Measurements from ENCODE around the gene GFAP. TPM values are rescaled to one million over a fixed set of nuclear protein-coding genes. Genes with fewer than 3 reads are reported as not detected.

The GFAP gene
- polyA plus RNA-seq, 1 of the 3 experiments (the other 2 are of a cell fraction): 0.48 TPM

DNA sequence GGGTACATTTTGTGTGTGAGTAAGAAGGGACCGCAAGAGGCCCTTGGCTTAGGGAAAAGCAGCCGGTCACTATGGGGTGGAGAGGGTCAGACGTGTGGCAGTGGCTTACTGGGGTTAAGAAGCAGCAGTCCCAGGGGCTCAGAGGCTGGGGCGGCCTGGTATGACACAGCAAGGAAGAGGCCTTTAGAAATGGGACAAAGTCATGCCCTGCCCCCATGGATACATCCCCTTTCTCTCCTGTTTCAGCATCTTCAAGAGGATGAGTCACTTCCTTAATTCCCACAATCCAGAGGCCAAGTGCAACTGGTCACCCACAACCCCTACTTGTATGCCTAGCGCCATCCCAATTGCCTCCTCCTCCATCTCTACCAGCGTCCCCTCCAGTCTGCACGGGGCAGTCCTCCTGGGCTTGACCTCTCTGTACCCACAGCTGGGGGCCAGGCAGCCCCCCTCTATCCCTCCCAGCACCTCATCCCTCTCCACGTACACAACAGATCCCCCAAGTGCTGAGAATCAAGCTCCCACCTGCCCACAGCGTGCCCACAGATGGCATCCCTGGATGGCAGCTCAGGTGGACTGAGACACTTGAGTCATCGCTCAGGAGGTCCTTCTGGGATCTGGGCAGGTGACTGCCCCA lies 9.2 kb downstream of the GFAP start (continued):
- TF ChIP-seq, protein P1, sequence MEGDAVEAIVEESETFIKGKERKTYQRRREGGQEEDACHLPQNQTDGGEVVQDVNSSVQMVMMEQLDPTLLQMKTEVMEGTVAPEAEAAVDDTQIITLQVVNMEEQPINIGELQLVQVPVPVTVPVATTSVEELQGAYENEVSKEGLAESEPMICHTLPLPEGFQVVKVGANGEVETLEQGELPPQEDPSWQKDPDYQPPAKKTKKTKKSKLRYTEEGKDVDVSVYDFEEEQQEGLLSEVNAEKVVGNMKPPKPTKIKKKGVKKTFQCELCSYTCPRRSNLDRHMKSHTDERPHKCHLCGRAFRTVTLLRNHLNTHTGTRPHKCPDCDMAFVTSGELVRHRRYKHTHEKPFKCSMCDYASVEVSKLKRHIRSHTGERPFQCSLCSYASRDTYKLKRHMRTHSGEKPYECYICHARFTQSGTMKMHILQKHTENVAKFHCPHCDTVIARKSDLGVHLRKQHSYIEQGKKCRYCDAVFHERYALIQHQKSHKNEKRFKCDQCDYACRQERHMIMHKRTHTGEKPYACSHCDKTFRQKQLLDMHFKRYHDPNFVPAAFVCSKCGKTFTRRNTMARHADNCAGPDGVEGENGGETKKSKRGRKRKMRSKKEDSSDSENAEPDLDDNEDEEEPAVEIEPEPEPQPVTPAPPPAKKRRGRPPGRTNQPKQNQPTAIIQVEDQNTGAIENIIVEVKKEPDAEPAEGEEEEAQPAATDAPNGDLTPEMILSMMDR (IDR thresholded peaks at IDR 0.05): 0 out of 2 replicates have a peak, but pooled peaks have one; percentile 6
- TF ChIP-seq MXI1 (IDR thresholded peaks at IDR 0.05; ENCODE audit: low read depth, low read length) (no peak), EZH2phosphoT487 (IDR thresholded peaks at IDR 0.05; ENCODE audit: borderline replicate concordance, low read depth) (no peak), NFIC (IDR thresholded peaks at IDR 0.05; ENCODE audit: borderline replicate concordance) (peak; percentile 38; the same call in 1 of the 2 replicates), SMC3 (IDR thresholded peaks at IDR 0.05; ENCODE audit: low read depth, low read length) (no peak), JUND (IDR thresholded peaks at IDR 0.05) (peak; percentile 91; the same call in 1 of the 2 replicates), TCF12 (IDR thresholded peaks at IDR 0.05) (peak; percentile 73), FOXJ3 (CRISPR knock-in tag; IDR thresholded peaks at IDR 0.05) (no peak), SIN3A (IDR thresholded peaks at IDR 0.05; ENCODE audit: borderline replicate concordance, low read depth, low read length) (no peak), NRF1 (IDR thresholded peaks at IDR 0.05; ENCODE audit: low read depth, low read length) (no peak), RXRA (IDR thresholded peaks at IDR 0.05; ENCODE audit: borderline replicate concordance, low read depth) (no peak; the same call in 1 of the 2 replicates), RCOR1 (IDR thresholded peaks at IDR 0.05; ENCODE audit: low read length) (no peak), RAD21 (IDR thresholded peaks at IDR 0.05; ENCODE audit: low read length) (no peak), RFX5 (IDR thresholded peaks at IDR 0.05; ENCODE audit: low read length) (no peak), GABPA (IDR thresholded peaks at IDR 0.05; ENCODE audit: low read depth) (no peak)
- TF ChIP-seq, protein P2, sequence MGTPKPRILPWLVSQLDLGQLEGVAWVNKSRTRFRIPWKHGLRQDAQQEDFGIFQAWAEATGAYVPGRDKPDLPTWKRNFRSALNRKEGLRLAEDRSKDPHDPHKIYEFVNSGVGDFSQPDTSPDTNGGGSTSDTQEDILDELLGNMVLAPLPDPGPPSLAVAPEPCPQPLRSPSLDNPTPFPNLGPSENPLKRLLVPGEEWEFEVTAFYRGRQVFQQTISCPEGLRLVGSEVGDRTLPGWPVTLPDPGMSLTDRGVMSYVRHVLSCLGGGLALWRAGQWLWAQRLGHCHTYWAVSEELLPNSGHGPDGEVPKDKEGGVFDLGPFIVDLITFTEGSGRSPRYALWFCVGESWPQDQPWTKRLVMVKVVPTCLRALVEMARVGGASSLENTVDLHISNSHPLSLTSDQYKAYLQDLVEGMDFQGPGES (IDR thresholded peaks at IDR 0.05; ENCODE audit: low read depth, low read length): no peak
- TF ChIP-seq, protein P3, sequence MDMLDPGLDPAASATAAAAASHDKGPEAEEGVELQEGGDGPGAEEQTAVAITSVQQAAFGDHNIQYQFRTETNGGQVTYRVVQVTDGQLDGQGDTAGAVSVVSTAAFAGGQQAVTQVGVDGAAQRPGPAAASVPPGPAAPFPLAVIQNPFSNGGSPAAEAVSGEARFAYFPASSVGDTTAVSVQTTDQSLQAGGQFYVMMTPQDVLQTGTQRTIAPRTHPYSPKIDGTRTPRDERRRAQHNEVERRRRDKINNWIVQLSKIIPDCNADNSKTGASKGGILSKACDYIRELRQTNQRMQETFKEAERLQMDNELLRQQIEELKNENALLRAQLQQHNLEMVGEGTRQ (IDR thresholded peaks at IDR 0.05; ENCODE audit: borderline replicate concordance, low read depth, low read length): no peak
- TF ChIP-seq, protein P4, sequence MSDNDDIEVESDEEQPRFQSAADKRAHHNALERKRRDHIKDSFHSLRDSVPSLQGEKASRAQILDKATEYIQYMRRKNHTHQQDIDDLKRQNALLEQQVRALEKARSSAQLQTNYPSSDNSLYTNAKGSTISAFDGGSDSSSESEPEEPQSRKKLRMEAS (IDR thresholded peaks at IDR 0.05; ENCODE audit: low read depth): peak; percentile 57; the same call in 1 of the 2 replicates
- TF ChIP-seq, protein P5, sequence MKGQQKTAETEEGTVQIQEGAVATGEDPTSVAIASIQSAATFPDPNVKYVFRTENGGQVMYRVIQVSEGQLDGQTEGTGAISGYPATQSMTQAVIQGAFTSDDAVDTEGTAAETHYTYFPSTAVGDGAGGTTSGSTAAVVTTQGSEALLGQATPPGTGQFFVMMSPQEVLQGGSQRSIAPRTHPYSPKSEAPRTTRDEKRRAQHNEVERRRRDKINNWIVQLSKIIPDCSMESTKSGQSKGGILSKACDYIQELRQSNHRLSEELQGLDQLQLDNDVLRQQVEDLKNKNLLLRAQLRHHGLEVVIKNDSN (IDR thresholded peaks at IDR 0.05; ENCODE audit: borderline replicate concordance, low read depth): no peak

All from SK-N-SH (cell line).